Endothelial cell of umbilical vein (primary cell): Measurements from ENCODE around the gene BEAN1. TPM values are rescaled to one million over a fixed set of nuclear protein-coding genes. Genes with fewer than 3 reads are reported as not detected.

Source experiments
- BruUV-seq: library from RNA; stranded (reverse); fragments of 400-500 nt; replicated peaks from 2 replicates; lab custom pipeline; 2021; lab: Mats Ljungman, UMichigan
- CTCF ChIA-PET: fragments of 300-600, 350-600 bp; sonication (Branson Sonifier 250); formaldehyde crosslinking; loops from one replicate; lab custom pipeline; 2021; ENCODE audit warnings: antibody characterized with exemption, inconsistent platforms; lab: Charles Lee
- POLR2A ChIA-PET: fragments of 300-600, 350-600 bp; sonication (Branson Sonifier 250); formaldehyde crosslinking; loops from one replicate; lab custom pipeline; 2021; ENCODE audit warnings: antibody characterized with exemption, inconsistent platforms; lab: Charles Lee
- DNase-seq: peaks from one replicate; pipeline ENCODE4 v3.0.0-alpha.2; 2011; ENCODE audit warnings: low read depth, low spot score
- FAIRE-seq: peaks from 2 replicates; lab custom pipeline; 2011; peaks lifted over from hg19 to GRCh38; lab: Jason Lieb, UNC
- H2AFZ ChIP-seq: 2 replicates; pipeline ENCODE4 v1.6.0; 2012; ENCODE audit warnings: low read depth, low read length, control low read depth, inconsistent platforms
- H3K27ac ChIP-seq: 2 replicates; pipeline ENCODE4 v1.5.1; 2011; ENCODE audit warnings: low read depth, mild to moderate bottlenecking, control low read depth, low read length, moderate library complexity; ENCODE audit not compliant: insufficient read depth
- H3K27me3 ChIP-seq, 2 experiments: 2 replicates each; pipeline versions ENCODE4 v1.6.0 to v1.6.1; 2011; ENCODE audit warnings: low read length in 2 of 2, mixed read lengths in 1 of 2; ENCODE audit not compliant: control insufficient read depth in 2 of 2, insufficient read depth in 2 of 2
- H3K36me3 ChIP-seq, 2 experiments: 2 replicates in 1 of 2; 3 replicates in 1 of 2; pipeline ENCODE4 v1.5.1; 2011; ENCODE audit warnings: low read length in 2 of 2, mild to moderate bottlenecking in 1 of 2, moderate library complexity in 1 of 2; ENCODE audit not compliant: control insufficient read depth in 2 of 2, insufficient read depth in 2 of 2; ENCODE audit errors: extremely low read depth in 1 of 2
- H3K4me1 ChIP-seq: 3 replicates; pipeline ENCODE4 v1.5.1; 2011; ENCODE audit warnings: mild to moderate bottlenecking, low read length; ENCODE audit not compliant: control insufficient read depth, insufficient read depth; ENCODE audit errors: extremely low read depth
- H3K4me2 ChIP-seq: 2 replicates; pipeline ENCODE4 v1.6.1; 2011; ENCODE audit warnings: low read length, control low read depth, mixed read lengths; ENCODE audit not compliant: insufficient read depth
- H3K4me3 ChIP-seq, 3 experiments: fragments of 200-600 bp in 1 of 3; sonication (generic), shearing (Covaris generic) in 1 of 3; replicated peaks in 1 of 3; 2 replicates each; pipeline ENCODE4 v1.5.1; 2011 to 2016; ENCODE audit warnings: control low read depth in 3 of 3, low read length in 3 of 3, mild to moderate bottlenecking in 2 of 3, inconsistent platforms in 1 of 3, low read depth in 1 of 3, moderate library complexity in 1 of 3; ENCODE audit not compliant: insufficient read depth in 1 of 3
- H3K79me2 ChIP-seq: 2 replicates; pipeline ENCODE4 v1.6.0; 2012; ENCODE audit warnings: low read length, inconsistent platforms; ENCODE audit not compliant: control insufficient read depth, insufficient read depth
- H3K9ac ChIP-seq: replicated peaks from 2 replicates; pipeline ENCODE3; 2011; ENCODE audit warnings: low read length, control low read depth; ENCODE audit not compliant: insufficient read depth; ENCODE audit errors: extremely low read depth
- H3K9me1 ChIP-seq: replicated peaks from 3 replicates; pipeline ENCODE4 v1.6.0; 2011; ENCODE audit warnings: mild to moderate bottlenecking, low read length; ENCODE audit not compliant: control insufficient read depth, insufficient read depth; ENCODE audit errors: extremely low read depth
- H3K9me3 ChIP-seq: replicated peaks from 2 replicates; pipeline ENCODE4 v1.5.1; 2012; ENCODE audit warnings: low read length, inconsistent platforms; ENCODE audit not compliant: control insufficient read depth, insufficient read depth
- H4K20me1 ChIP-seq: replicated peaks from 2 replicates; pipeline ENCODE3; 2011; ENCODE audit warnings: mild to moderate bottlenecking, low read length; ENCODE audit not compliant: control insufficient read depth, insufficient read depth; ENCODE audit errors: extremely low read depth
- CTCF ChIP-seq, 2 donors: IDR thresholded peaks; 1 replicate in 1 of 2; 2 replicates in 1 of 2; pipeline ENCODE4 v1.5.1; 2011; ENCODE audit warnings: low read length in 2 of 2, mild to moderate bottlenecking in 2 of 2, moderate library complexity in 2 of 2, control low read depth in 1 of 2, inconsistent platforms in 1 of 2, low read depth in 1 of 2; ENCODE audit not compliant: insufficient read depth in 1 of 2; ENCODE audit errors: extremely low read depth in 1 of 2
- EZH2 ChIP-seq: IDR thresholded peaks from 2 replicates; pipeline ENCODE4 v1.6.1; 2012; ENCODE audit warnings: borderline replicate concordance, low read depth, mild to moderate bottlenecking, moderate library complexity, low read length, inconsistent platforms; ENCODE audit not compliant: severe bottlenecking
- FOS ChIP-seq: IDR thresholded peaks from 2 replicates; pipeline ENCODE4 v1.6.1; 2011; ENCODE audit warnings: mild to moderate bottlenecking, low read length, moderate library complexity, borderline replicate concordance; ENCODE audit not compliant: insufficient read depth
- GATA2 ChIP-seq: IDR thresholded peaks from 2 replicates; pipeline ENCODE4 v1.7.0; 2011; ENCODE audit warnings: low read depth, mild to moderate bottlenecking, moderate library complexity, mixed read lengths, low read length; ENCODE audit not compliant: insufficient read length, insufficient read depth
- JUN ChIP-seq: IDR thresholded peaks from 2 replicates; pipeline ENCODE4 v1.6.1; 2011; ENCODE audit warnings: borderline replicate concordance, low read depth; ENCODE audit not compliant: insufficient read length, insufficient read depth
- MAX ChIP-seq: IDR thresholded peaks from 2 replicates; pipeline ENCODE4 v1.6.1; 2011; ENCODE audit not compliant: insufficient read depth, insufficient read length
- MYC ChIP-seq: IDR thresholded peaks from one replicate; pipeline ENCODE4 v1.6.1; 2011; ENCODE audit warnings: mild to moderate bottlenecking, low read depth, low read length
- POLR2A ChIP-seq: IDR thresholded peaks from 2 replicates; pipeline ENCODE4 v1.6.1; 2012; ENCODE audit warnings: low read depth, mild to moderate bottlenecking, control low read depth, low read length
- POLR2AphosphoS5 ChIP-seq: IDR thresholded peaks from 2 replicates; pipeline ENCODE4 v1.6.1; 2012; ENCODE audit warnings: low read depth, mild to moderate bottlenecking, control low read depth, low read length, moderate library complexity; ENCODE audit not compliant: insufficient read depth
- dilution Hi-C: fragments of 300-500 bp; cut with MboI; formaldehyde crosslinking; loops from one replicate; pipeline ENCODE4 v1.15.0; 2019; ENCODE audit warnings: low sequenced_read_pairs; ENCODE audit not compliant: extremely low pct_ligation_motif_present
- intact Hi-C: fragments of 100-400 bp; cut with micrococcal nuclease; formaldehyde crosslinking; loops from one replicate; pipeline ENCODE4 v1.10.0; 2022
- polyA plus RNA-seq, 4 experiments: library from polyadenylated mRNA; depleted of rRNA in 3 of 4; stranded (reverse) in 3 of 4; unstranded in 1 of 4; fragments of >200 nt; gene quantifications; 2 replicates each; pipeline versions ENCODE4 v1.2.1 to v1.2.3, GENCODE V29; 2011 to 2012; ENCODE audit warnings: missing spikeins in 1 of 4
- total RNA-seq: library from RNA; stranded (reverse); gene quantifications from 2 replicates; pipeline ENCODE4 v1.2.3, GENCODE V29; 2021

BEAN1 gene
- total and polyA plus RNA-seq, 2 donors (not counting 3 experiments of a cell fraction or from before 2014, with no cell fraction given): not detected

GRCh38 chr16:66467611-66468010 is 40.5 kb downstream of the BEAN1 start:
- H2AFZ ChIP-seq: no peak overlapping the region
- FAIRE-seq (no peak), DNase-seq (no peak)
- H3K9me3 ChIP-seq: no peaks in the 10 kb centered on the region
- no peak for TF ChIP-seq MAX
- TF ChIP-seq EZH2: no peak
- no peak for TF ChIP-seq MYC
- TF ChIP-seq POLR2AphosphoS5: no peak
- no peak for TF ChIP-seq POLR2A
- TF ChIP-seq FOS: no peak
- TF ChIP-seq CTCF (IDR thresholded peaks at IDR 0.05; ENCODE audit: extremely low read depth in 1 of 2, insufficient read depth in 1 of 2, low read depth in 1 of 2, low read length in 2 of 2): no peak
- no peak for TF ChIP-seq GATA2
- TF ChIP-seq JUN: no peak
- H3K4me1 ChIP-seq: no peaks in the 10 kb centered on the region
- no peaks in the 10 kb centered on the region for H3K9me1 ChIP-seq
- no peak overlapping the region for H3K4me3 ChIP-seq
- peaks cover 2 to 13% of the 10 kb centered on the region in 2 experiments for H3K27me3 ChIP-seq
- CTCF ChIA-PET: interaction anchor here (0.7 kb wide), 1 partner anchor 48 kb away, joined by 3 read pairs; no protein-coding TSS in a partner anchor
- no peaks in the 10 kb centered on the region for H4K20me1 ChIP-seq
- no peak overlapping the region for H3K27ac ChIP-seq
- H3K36me3 ChIP-seq: no peaks in the 10 kb centered on the region
- no peak overlapping the region for H3K9ac ChIP-seq
- no TSS peak for BruUV-seq
- dilution Hi-C loops (no loop called here), intact Hi-C loops (no loop called here)
- POLR2A ChIA-PET: no interaction called here
- H3K4me2 ChIP-seq: no peak overlapping the region
- no peaks in the 10 kb centered on the region for H3K79me2 ChIP-seq
